HCT116 (cell line): ENCODE results near the gene LNP1.

Experiments used
- ATF3 ChIP-seq: IDR thresholded peaks from 2 replicates; pipeline ENCODE4 v1.6.1; 2012
- CTCF ChIP-seq, 3 experiments: fragments of 200-600 bp in 1 of 3; sonication (generic) in 1 of 3; IDR thresholded peaks in 2 of 3; conservative IDR thresholded peaks in 1 of 3; 2 replicates each; pipeline ENCODE4 v1.5.1; 2012 to 2017; ENCODE audit warnings: low read depth in 2 of 3, low read length in 2 of 3, antibody characterized with exemption in 1 of 3, borderline replicate concordance in 1 of 3, control low read depth in 1 of 3, mild to moderate bottlenecking in 1 of 3, mixed read lengths in 1 of 3, mixed run types in 1 of 3, moderate library complexity in 1 of 3; ENCODE audit not compliant: insufficient read depth in 1 of 3
- EGR1 ChIP-seq: IDR thresholded peaks from 2 replicates; pipeline ENCODE4 v1.6.1; 2012; ENCODE audit warnings: low read depth
- EZH2 ChIP-seq: fragments of 200-600 bp; sonication (generic); IDR thresholded peaks from 2 replicates; pipeline ENCODE4 v1.6.1; 2017; ENCODE audit warnings: antibody characterized with exemption, mixed run types
- EZH2phosphoT487 ChIP-seq: fragments of 200-600 bp; IDR thresholded peaks from 2 replicates; pipeline ENCODE4 v1.6.1; 2018; ENCODE audit warnings: antibody characterized with exemption, borderline replicate concordance
- MAX ChIP-seq: IDR thresholded peaks from 2 replicates; pipeline ENCODE4 v1.6.1; 2012
- POLR2A ChIP-seq: IDR thresholded peaks from 2 replicates; pipeline ENCODE4 v1.7.0; 2011; ENCODE audit warnings: borderline replicate concordance; ENCODE audit not compliant: insufficient read depth, insufficient read length; ENCODE audit errors: extremely low read depth
- POLR2AphosphoS5 ChIP-seq: IDR thresholded peaks from 2 replicates; pipeline ENCODE4 v1.6.1; 2011; ENCODE audit warnings: mild to moderate bottlenecking, low read depth, low read length, moderate library complexity
- RAD21 ChIP-seq: IDR thresholded peaks from 2 replicates; pipeline ENCODE4 v1.6.1; 2012; ENCODE audit warnings: low read depth, mild to moderate bottlenecking
- SP1 ChIP-seq: IDR thresholded peaks from 2 replicates; pipeline ENCODE4 v1.6.1; 2012; ENCODE audit warnings: low read depth
- SRF ChIP-seq: IDR thresholded peaks from 2 replicates; pipeline ENCODE4 v1.6.1; 2012; ENCODE audit warnings: low read depth
- TCF7L2 ChIP-seq: IDR thresholded peaks from 2 replicates; pipeline ENCODE4 v1.7.0; 2011; ENCODE audit warnings: borderline replicate concordance, inconsistent platforms; ENCODE audit not compliant: insufficient read depth, insufficient read length; ENCODE audit errors: extremely low read depth
- ZNF274 ChIP-seq: fragments of 200-500 bp; sonication (Bioruptor generic); IDR thresholded peaks from 2 replicates; pipeline ENCODE4 v1.6.1; 2014; ENCODE audit warnings: mild to moderate bottlenecking, low read depth, low read length, inconsistent platforms

- TF ChIP-seq EZH2, result no peak
- no peak for TF ChIP-seq EGR1
- TF ChIP-seq POLR2AphosphoS5, result no peak
- no peak for TF ChIP-seq SRF
- TF ChIP-seq CTCF (IDR thresholded peaks at IDR 0.05 in 2 of 3, conservative IDR thresholded peaks at IDR 0.05 in 1 of 3; ENCODE audit: borderline replicate concordance in 1 of 3, insufficient read depth in 1 of 3, low read depth in 2 of 3, low read length in 2 of 3), result no peak
- no peak for TF ChIP-seq RAD21
- no peak for TF ChIP-seq ZNF274
- no peak for TF ChIP-seq SP1
- no peak for TF ChIP-seq POLR2A
- no peak for TF ChIP-seq MAX
- TF ChIP-seq EZH2phosphoT487, result no peak
- no peak for TF ChIP-seq ATF3
- no peak for TF ChIP-seq TCF7L2
These were observed 15.5 kb downstream of the LNP1 start for GRCh38 chr3:100416863-100417262.
